Measurements from ENCODE around the gene LMX1B.

The LMX1B gene

GRCh38 chr9:126658201-126658825 is 44.6 kb downstream of the LMX1B start:
- DNase-seq (ENCODE audit: low read depth), result no peak

- DNase-seq (ENCODE audit: low read depth), result no peak
These were observed 45.3 kb downstream of the LMX1B start for GRCh38 chr9:126658956-126659555.

DNA sequence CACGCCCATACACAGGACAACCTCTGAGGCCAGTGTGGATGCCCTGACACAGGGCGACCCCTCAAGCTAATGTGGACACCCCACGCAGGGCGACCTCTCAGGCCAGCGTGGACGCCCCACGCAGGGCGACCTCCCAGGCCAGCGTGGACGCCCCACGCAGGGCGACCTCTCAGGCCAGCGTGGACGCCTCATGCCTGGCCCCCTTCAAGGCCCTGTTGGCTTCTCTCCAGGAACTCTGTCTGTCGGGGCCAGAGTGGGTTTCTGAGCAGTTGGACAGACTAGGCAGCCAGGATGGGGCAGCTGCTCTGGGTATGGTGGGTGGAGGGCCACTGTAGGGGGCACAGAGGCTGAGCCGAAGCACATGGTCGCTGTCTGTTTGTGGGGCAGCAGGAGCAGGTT is 47.4 kb downstream of the LMX1B start:
- no peak for DNase-seq (ENCODE audit: low read depth)

DNA sequence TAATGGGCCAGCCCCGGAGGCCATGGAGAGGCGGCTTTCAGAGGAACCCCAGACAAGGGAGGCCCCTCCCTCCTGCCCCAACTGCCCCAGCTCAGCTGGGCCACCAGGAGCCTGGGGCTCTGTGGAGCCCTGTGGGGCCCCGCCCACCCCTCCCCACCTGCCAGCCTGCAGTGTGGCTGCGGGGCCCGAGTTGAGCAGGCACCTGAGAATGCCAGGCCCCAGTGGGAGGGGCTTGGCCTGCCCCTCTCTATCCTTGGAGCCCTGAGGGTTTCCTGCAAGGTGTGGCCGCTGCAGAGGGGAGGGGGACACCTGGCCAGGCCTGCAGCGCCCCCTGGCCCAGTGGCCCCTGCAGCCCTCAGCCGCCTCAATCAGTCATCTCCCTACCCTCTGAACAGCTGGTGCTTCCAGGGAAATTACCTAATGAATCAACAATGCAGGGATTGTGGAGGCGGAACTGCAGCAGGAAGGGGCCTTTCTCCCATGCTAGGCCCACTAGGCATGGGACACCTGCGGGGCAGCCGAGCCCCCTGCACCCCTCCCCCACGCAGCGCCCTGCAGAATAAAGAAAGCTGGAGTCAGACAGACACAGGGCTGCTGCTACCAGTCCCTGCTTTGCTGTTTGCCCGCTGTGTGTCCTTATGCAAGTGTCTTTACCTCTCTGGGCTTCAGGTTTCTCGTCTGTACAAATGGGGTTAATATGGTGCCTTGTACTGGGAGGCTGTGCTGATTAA is 48.0 kb downstream of the LMX1B start:
- no peak for DNase-seq (ENCODE audit: low read depth)

GRCh38 chr9:126663661-126664072 is 49.9 kb downstream of the LMX1B start:
- DNase-seq (ENCODE audit: low read depth), result no peak

- DNase-seq (ENCODE audit: low read depth), result no peak
These were observed 51.3 kb downstream of the LMX1B start for GRCh38 chr9:126664900-126665643.

DNA sequence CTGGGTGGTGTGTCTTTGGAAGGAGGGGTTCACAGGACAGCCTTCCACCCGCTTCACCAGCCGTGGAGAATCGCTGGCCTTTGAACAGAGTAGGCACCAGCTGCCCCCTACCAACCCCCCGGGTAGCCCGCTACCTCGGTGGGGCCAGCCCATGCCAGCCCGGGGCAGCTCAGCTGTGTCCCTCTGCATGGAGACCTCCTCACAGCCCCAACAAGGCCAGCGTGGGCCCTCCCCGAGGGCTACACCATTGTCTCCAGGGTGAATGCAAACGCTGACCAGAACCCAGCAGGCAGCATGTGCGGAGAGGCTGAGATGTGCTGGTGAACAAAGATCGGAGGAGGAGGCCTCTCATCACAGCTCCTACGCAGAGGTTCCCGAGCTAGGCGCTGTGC is 51.9 kb downstream of the LMX1B start:
- no peak for DNase-seq (ENCODE audit: low read depth)

DNA sequence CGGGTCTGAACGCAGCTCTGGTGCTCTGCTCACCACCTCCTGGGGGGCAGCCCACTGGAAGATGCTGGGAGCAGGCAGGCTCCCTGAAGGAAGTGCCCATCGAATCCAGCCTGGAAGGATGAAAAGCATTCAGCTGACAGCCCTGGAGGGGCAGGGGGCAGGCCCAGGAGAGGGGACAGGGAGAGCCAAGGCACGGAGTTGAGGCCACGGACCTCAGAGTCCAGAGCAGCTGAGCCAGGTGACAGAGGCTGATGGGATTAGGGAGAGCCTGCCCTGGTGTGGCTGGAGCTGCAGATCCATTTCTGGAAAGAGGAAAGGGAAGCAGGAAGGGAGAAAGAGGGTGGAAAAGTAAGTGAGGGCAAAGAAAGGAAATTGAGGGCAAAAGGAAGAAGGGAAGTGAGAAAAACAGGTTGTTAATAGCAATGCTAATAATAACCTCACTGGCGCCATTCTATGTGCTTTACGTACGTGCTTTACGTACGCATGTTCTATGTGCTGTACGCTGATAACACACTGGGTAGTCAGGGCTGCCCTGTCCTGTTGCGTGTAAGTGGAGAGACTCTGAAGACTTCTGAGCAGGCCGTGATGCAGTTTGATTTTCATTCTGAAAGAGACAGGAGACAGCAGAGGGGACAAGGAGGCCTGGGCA is 52.6 kb downstream of the LMX1B start:
- DNase-seq (ENCODE audit: low read depth), result no peak

GRCh38 chr9:126667190-126668055 is 53.7 kb downstream of the LMX1B start:
- DNase-seq (ENCODE audit: low read depth), result no peak

GRCh38 chr9:126668058-126668457 is 54.3 kb downstream of the LMX1B start:
- DNase-seq (ENCODE audit: low read depth), result no peak

GRCh38 chr9:126669108-126669507 is 55.4 kb downstream of the LMX1B start:
- DNase-seq (ENCODE audit: low read depth), result no peak

DNA sequence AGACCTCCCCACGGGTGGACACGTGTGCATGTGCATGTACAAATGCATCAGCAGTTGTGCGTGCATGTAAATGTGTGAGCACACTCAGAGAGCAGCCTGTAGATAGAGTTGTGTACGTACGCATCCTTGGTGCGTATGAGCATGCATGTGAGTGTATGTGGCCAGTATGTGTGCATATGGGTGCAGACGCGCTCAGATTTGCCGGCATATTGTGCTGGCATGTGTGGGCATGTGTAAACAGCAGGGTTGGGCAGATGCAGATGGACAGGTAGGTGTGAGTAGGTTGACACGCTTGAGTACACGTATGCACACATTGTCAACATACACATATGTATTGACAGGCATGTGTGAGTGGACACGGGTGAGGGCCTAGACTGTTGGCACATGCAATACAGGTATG is 56.5 kb downstream of the LMX1B start:
- DNase-seq (ENCODE audit: low read depth), result no peak

- no peak for DNase-seq (ENCODE audit: low read depth)
These were observed 57.7 kb downstream of the LMX1B start for GRCh38 chr9:126671381-126671831.

GRCh38 chr9:126671983-126672382 is 58.3 kb downstream of the LMX1B start:
- no peak for DNase-seq (ENCODE audit: low read depth)

- DNase-seq (ENCODE audit: low read depth), result no peak
These were observed 59.0 kb downstream of the LMX1B start for GRCh38 chr9:126672634-126673284.

GRCh38 chr9:126673689-126674364 is 60.1 kb downstream of the LMX1B start:
- no peak for DNase-seq (ENCODE audit: low read depth)

- DNase-seq (ENCODE audit: low read depth), result no peak
These were observed 60.8 kb downstream of the LMX1B start for GRCh38 chr9:126674365-126675146.

- DNase-seq (ENCODE audit: low read depth), result no peak
These were observed 61.4 kb downstream of the LMX1B start for GRCh38 chr9:126675147-126675467.

DNA sequence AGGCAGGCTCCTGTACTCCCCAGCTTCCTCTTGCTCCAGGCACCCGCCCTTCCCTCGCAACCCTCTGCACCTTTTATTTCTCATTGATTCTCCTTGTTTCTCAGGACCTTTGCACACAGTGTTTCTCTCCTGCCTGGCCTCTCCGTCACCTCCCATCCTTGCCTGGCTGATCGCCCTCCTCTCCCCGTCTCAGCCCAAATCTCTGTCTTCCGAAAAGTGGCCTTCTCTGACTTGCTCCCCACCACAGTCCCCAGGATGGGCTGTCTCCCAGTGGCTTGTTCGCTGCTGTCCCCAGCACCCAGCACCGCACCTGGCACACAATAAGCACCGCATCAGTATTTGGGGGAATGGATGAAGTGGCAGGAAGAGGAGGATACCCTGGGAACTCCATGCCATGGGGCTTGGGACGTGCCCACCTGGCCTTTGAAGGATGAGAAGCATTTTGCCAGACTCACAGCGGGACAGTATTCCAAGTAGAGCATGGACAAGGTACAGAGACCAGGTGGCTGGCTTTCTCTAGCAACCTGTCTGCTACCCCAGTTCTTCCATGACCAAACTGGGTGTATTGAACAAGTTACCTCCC is 62.5 kb downstream of the LMX1B start:
- DNase-seq (ENCODE audit: low read depth), result no peak

All from stimulated activated CD8-positive, alpha-beta memory T cell treated with anti-CD3 and anti-CD28 coated beads, Interleukin-12 subunit alpha, Interleukin-12 subunit beta, amount 100 ng/mL, for 1 hour (primary cell).